Medulla oblongata (tissue), 1 donor: Measurements from ENCODE around the gene C1orf116.

Experiments used
- DNase-seq: peaks from one replicate; pipeline ENCODE4 v3.0.0-alpha.2; 2015; ENCODE audit errors: extremely low spot score

The C1orf116 gene

DNA sequence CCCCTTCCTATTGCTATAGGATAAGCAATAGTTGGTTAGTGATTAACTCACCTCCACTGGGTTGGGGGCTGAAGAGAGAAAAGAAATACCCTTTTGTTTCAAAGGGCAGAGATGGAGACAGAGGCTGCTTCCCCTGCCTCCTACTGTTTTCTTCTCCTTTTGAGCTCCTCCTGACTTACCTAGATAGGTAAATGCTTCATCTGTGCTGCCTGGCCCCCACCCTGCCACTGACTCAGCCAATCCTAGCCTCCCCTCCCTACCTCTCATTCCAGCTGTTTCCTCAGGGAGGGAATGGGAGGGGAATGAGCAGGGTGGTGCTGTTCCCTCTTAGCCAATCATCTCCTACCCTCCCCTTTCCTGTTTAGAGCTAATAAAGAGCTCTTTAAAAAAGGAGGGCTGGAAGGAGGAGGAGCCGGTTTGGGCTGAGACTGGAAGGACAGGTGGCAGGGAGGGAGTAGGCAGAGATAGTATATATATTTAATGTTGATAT, at the start of gene C1orf116:
Gene C1orf116 (minus strand): TSS at position 229 of the 490 bp plus-strand sequence. CDS start 5,158 bp downstream, outside the sequence.
- DNase-seq, result no peak

GRCh38 chr1:207081806-207082205, 49.2 kb upstream of the C1orf116 start:
- DNase-seq, result no peak

- DNase-seq, result no peak
Measured at GRCh38 chr1:207081088-207081487, 48.5 kb upstream of the C1orf116 start.

GRCh38 chr1:207079706-207080241, 47.2 kb upstream of the C1orf116 start:
- DNase-seq, result no peak

DNA sequence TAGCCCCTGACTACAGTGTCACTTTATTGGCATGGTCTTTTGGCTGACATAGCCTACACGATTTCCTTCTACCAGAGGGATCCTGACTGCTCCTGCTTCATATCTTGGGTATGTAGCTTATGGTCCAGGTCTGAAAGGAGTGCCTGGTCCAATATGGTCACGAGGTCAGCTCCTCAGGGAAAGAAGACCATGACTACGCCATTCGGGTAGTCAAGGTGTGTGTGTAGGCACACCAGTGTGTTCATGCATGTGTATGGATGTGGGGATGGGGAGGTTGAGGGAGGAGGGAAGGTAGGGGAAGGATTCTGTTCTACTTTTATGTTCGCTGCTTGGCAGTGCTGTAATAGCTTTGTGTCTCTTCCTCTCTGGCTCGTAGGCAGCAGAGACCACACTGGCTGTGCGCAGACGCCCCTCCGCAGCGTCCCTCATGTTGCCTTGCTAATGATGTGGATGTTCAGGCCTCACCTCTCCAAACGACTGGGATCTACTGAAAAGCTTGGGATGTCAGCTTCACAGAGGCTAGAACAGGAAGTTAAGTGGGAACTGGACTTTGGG, 46.1 kb upstream of the C1orf116 start:
- no peak for DNase-seq

DNA sequence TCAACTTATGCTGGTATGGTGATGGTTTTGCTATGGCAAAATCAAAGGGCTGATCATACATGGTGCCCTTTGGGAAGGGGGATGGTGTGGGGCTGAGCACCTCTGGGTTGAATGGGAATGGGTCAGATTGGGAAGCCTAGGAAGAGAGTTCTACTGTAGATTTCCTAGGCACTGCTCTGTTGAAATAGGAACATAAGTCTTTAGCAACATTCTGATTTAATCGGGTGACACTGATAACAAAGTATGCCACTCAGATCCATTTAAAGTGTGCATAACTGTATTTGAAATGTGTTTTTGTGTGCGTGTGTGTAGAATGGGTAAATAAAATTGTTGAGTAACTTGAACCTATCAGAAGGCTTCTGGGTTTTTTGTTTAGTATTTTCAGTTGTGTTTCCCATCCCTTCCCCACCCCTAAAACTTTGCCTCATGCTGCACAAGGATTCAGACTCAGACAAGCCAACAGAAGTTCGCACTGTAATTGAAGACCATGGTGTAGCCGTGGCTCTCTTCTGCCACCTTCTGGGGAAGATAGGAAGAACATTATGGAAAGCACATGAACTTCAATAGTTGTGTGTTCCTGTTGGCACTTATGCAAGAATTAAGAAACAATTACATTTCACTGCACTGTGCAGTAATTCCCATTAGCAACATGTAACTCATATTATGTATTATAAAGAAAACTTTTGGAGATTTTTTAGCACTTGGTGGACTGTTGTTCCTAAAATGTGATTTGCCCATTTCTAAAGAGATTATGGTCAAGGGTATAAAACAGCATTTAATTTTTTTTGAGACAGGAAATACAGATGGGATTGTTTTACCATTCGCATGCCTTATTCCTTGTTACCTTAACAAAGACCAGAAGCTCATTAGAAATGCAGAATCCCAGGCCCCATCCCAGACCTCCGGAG, 45.2 kb upstream of the C1orf116 start:
- DNase-seq, result peak; percentile 94

- DNase-seq, result no peak
Measured at GRCh38 chr1:207077012-207077411, 44.5 kb upstream of the C1orf116 start.

DNA sequence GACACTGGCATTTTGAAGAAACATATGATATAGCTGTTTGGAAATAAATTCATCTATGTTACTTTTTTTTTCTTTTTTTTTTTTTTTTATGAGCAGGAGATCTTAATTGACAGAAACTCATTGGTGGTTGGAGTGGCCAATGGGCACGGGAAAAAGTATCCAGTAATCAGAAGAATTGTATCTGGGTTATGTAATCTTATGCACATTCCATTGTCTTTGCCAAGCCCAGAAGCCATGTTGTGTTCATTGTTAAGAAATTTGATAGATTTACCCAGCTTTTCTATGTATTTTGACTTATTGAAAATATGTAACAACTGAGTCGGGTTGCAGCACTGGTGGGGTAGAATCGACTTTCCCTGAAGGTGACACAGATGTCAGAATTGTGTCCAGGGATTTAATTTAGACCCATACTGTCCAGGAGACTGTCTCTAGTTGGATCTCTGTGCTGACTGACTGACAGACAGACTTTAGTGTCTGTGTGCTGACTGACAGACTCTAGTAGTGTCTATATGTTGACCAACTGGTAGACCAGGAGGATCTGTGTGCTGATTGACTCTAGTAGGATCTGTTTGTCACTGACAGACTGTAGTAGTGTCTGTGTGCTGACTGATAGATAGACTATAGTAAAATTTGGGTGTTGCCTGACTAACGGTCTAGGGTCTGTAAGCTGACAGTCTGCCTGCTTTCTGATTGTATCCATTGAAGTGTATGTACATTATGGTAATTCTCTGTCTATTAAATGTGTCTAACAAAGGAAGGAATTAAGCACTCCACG, 43.8 kb upstream of the C1orf116 start:
- DNase-seq, result no peak

GRCh38 chr1:207073906-207074820, 41.6 kb upstream of the C1orf116 start:
- no peak for DNase-seq

DNA sequence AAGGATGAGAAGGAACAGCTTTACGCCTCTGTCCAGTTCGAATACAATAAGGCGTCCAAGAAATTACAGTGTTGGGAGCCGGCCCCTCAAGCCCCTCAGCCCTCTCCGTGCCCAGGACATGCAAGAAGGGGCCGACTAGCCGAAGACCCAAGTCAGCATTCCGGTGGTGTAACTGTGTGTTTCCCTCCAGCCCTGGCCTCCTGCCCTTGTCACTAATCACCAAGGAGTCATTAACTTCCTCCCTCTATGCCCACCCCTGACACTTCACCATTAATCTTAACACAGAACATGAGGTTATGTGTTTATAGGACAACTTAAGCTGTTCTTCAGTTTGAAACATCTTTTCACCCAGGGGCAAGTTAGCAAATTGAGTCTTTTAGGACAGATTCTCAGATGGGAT, 39.7 kb upstream of the C1orf116 start:
- DNase-seq, result peak; percentile 10

GRCh38 chr1:207071426-207071825, 38.9 kb upstream of the C1orf116 start:
- DNase-seq, result no peak

DNA sequence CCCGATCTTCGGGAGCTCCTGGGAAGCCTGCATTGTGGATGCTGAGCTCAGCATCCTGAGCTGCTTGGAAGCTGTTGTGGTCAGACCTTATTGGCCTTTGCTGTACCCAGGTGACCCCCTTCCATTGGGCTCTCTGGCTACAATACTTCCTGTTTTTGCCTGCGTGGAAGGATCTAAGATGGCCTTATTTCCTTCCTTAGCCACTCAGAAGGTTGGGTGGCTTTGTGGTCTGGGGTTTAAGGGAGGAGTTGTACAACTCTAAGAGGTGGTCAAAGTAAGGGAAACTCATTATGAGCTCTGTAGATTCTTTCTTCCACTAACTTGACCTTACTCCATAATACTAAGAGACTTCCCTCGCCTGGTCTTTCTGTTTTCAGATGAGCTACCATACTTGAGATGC, 38.3 kb upstream of the C1orf116 start:
- no peak for DNase-seq

DNA sequence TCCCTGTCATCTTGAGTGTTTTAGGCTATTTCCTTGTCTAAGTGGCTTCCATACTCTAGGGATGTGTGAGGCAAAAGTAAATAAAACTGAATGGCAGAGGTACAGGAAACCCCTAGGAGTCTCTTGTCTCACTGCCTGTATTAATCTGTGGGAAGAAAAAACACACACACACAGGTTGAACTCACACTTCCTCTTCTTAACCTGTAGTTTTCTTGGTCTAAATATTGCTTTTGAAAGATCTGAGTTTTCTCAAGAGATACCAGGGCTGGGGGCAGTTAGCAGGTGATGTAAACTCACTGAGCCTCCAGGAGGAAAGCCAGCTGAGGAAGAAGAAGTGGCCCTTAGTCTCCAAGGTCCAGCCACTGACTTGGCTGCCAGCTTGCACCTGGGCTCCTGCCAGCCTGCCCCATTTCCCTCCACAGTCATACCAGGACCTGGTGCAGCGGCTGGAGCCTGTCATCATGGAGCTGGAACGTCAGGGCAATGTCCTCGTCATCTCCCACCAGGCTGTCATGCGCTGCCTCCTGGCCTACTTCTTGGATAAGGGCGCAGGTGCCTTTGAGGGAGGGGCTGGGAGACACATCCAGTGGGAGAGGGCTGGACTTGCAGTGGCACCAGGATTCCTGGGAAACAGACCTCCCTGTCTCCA, 37.4 kb upstream of the C1orf116 start:
- DNase-seq, result peak; percentile 45

DNA sequence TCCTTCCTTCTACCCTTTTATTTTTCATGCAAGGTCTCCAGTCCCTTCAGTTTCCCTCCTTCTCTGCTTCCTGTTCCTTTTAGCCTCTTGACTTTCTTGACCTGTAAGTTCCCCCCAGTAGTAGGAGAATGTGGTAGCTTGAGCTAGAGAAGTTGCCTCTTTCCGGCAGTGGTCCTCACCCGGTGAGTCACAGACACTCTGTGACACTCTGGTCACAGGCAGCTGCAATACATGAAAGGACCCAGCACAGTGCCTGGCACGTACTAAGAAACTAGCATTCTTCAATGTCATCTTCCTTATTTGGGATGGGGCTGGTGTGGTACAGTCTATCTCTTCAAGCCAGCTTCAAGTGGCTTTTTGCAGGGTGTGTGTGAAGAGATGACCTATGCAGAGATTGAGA, 36.5 kb upstream of the C1orf116 start:
- DNase-seq, result no peak

DNA sequence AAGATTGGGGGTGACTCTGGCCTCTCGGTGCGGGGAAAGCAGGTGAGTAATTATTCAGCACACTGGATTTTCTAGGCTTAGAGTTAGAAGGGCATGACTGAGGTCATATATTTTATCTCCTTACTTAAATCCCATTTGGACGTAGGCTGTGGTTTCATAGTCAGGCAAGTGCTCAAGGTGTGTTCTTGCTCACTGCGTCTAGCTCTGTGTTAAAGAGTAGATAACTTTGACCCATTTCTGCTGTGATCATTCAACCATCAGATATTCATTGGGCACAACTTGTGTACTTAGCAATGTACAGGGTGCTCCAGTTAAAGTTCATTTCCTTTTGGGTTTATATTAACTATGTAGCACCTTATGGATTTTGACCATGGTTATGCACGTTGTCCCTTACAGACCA, 35.1 kb upstream of the C1orf116 start:
- DNase-seq, result no peak

- no peak for DNase-seq
Measured at GRCh38 chr1:207067185-207067584, 34.6 kb upstream of the C1orf116 start.

DNA sequence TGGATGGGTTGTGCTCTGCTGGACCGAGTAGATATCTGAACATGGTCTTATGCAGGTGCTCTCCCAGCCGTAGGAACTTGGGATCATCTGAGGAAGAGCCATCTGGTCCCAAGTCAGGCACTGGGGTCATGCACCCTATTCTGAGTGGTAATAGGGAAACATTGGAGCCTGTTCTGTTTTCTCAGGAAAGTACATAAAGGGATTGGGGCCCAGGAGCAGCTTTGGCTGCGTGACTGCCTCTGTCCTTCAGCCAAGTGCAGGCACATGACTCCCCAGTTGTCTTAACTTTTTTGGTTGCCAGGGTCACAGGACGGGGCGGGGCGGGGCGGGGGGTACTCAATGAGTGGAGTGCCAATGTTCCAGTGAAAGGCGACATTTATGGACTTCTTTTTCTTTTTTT, 32.0 kb upstream of the C1orf116 start:
- DNase-seq, result peak; percentile 67

GRCh38 chr1:207063014-207063413, 30.5 kb upstream of the C1orf116 start:
- no peak for DNase-seq

DNA sequence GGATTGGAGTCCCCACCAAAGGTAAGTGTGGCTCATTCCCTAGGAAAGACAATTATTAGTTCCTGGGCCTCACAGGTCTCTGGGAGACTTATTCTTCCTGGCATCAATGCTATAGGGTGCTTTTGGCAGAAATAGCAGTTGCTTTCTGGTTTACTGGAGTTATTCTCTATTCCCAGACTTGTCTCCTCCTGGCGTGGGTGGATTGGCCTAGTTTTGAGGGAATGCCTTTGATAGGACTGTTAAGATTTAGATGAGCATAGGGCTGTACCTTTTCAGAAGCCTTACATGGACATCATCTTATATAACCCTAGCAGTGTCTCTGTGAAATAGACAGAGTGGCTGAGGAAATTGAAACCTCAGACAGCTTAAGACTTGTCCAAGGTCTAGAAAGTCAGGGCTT, 29.5 kb upstream of the C1orf116 start:
- no peak for DNase-seq

GRCh38 chr1:207060596-207060995, 28.0 kb upstream of the C1orf116 start:
- no peak for DNase-seq
